ENCODE data around the gene TNFAIP2. TPM values are rescaled to one million over a fixed set of nuclear protein-coding genes. Genes with fewer than 3 reads are reported as not detected.

The TNFAIP2 gene
- total RNA-seq, 2 experiments from 2014 or later = not detected

DNA sequence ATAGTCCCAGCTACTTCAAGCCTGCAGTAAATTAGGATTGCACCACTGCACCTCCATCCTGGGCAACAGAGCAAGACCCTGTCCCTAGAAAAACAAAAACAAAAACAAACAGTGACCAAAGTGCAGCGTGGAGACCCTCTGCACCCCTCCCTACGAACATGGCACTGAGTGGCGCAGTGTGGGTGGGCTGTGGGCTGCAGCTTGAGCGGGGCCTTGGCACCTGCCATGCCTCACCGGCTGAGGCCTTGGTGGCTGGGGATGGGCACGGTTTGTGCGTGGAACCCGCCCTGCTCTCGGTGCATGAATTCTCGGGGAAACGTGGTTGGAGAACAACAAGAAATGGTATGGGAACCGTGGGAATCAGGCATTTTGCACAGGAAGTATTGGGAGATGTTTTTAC, 60.8 kb downstream of the TNFAIP2 start:
- Histone ChIP-seq H3K27ac (ENCODE audit: low read depth, low read length, poor library complexity, severe bottlenecking) (no peak overlapping the region), H3K4me3 (ENCODE audit: low read depth, low read length, poor library complexity, severe bottlenecking) (no peak overlapping the region), H3K4me2 (ENCODE audit: low read length) (no peak overlapping the region), H4K20me1 (ENCODE audit: insufficient read depth, low read length) (no peaks in the 10 kb centered on the region), H2AFZ (ENCODE audit: low read length) (no peak overlapping the region), H3K36me3 (ENCODE audit: insufficient read depth, low read length) (no peaks in the 10 kb centered on the region), H3K9me2 (ENCODE audit: insufficient read depth, low read length) (no peaks in the 10 kb centered on the region), H3K9me3 (ENCODE audit: low read length) (no peaks in the 10 kb centered on the region), H3K4me1 (ENCODE audit: insufficient read depth, low read length, poor library complexity, severe bottlenecking) (no peaks in the 10 kb centered on the region), H3K79me2 (ENCODE audit: insufficient read depth, low read depth, low read length) (no peaks in the 10 kb centered on the region)
- ChIA-PET POLR2A (no interaction called here), CTCF (ENCODE audit: unreplicated experiment) (interaction anchor here (1.5 kb wide), 1 partner anchor 79 kb away, joined by 6 read pairs; no protein-coding TSS in a partner anchor)
- DNase-seq (ENCODE audit: low spot score) = no peak
- TF ChIP-seq, protein P1, sequence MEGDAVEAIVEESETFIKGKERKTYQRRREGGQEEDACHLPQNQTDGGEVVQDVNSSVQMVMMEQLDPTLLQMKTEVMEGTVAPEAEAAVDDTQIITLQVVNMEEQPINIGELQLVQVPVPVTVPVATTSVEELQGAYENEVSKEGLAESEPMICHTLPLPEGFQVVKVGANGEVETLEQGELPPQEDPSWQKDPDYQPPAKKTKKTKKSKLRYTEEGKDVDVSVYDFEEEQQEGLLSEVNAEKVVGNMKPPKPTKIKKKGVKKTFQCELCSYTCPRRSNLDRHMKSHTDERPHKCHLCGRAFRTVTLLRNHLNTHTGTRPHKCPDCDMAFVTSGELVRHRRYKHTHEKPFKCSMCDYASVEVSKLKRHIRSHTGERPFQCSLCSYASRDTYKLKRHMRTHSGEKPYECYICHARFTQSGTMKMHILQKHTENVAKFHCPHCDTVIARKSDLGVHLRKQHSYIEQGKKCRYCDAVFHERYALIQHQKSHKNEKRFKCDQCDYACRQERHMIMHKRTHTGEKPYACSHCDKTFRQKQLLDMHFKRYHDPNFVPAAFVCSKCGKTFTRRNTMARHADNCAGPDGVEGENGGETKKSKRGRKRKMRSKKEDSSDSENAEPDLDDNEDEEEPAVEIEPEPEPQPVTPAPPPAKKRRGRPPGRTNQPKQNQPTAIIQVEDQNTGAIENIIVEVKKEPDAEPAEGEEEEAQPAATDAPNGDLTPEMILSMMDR (conservative IDR thresholded peaks at IDR 0.05; ENCODE audit: low read length) = no peak
- BruUV-seq (replicated peaks) = no TSS peak
- intact Hi-C loops (cut with micrococcal nuclease; ENCODE audit: unreplicated experiment) = loop anchor here (1.0 to 10.0 kb wide), 3 partner anchors 43 to 111 kb away; no protein-coding TSS in a partner anchor

DNA sequence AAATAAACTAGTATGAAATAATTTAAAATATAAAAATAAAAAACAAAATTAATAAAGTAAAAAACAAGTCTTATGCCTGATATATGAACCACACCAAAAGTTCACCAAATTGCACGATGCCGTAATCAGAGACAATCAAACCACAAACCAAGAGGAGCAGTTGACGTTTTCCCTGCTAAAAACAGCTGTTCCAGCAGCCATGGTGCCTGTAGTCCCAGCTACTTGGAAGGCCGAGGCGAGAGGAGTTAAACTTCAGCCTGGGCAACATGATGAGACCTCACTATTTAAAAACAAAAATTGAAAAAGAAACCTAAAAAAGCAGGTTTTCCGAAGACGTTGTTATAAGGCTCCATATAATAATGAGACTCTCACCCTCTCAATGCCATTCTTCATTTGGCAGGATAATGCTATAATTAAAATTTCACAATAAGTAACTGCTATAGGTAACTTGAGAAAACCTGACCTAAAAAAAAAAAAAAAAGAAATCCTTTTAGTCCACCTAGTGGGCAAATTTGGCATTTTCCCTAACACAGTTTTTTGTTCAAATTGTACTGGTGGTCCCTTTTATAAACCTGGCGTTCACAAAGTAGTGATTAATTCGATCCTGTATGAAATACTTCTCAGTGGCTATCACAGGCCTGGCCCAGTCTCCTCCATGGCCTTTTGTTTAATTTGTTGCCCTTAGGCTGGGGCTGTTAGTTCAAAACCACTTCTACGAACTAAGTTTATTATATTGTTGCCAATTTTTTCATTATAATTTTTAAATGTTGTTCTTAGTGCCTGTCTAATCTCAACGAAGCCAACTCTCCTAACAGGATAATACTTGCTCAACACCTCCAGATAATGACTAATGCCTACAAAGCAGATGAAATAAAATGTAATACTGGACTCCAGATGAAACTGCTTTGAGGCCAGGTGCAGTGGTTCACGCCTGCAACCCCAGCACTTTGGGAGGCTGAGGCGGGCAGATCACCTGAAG, 62.1 kb downstream of the TNFAIP2 start:
- peak; percentile 62 for DNase-seq (ENCODE audit: low spot score)
- Histone ChIP-seq H3K4me3 (ENCODE audit: low read depth, low read length, poor library complexity, severe bottlenecking) (no peak overlapping the region), H3K9me2 (ENCODE audit: insufficient read depth, low read length) (no peaks in the 10 kb centered on the region), H3K4me1 (ENCODE audit: insufficient read depth, low read length, poor library complexity, severe bottlenecking) (no peaks in the 10 kb centered on the region), H3K27ac (ENCODE audit: low read depth, low read length, poor library complexity, severe bottlenecking) (no peak overlapping the region), H3K9me3 (ENCODE audit: low read length) (no peaks in the 10 kb centered on the region), H2AFZ (ENCODE audit: low read length) (no peak overlapping the region), H4K20me1 (ENCODE audit: insufficient read depth, low read length) (no peaks in the 10 kb centered on the region), H3K4me2 (ENCODE audit: low read length) (no peak overlapping the region), H3K36me3 (ENCODE audit: insufficient read depth, low read length) (no peaks in the 10 kb centered on the region), H3K79me2 (ENCODE audit: insufficient read depth, low read depth, low read length) (no peaks in the 10 kb centered on the region)
- ChIA-PET CTCF (ENCODE audit: unreplicated experiment) (interaction anchor here (1.5 kb wide), 1 partner anchor 80 kb away, joined by 6 read pairs; no protein-coding TSS in a partner anchor), POLR2A (interaction anchor here (0.7 kb wide), 1 partner anchor 121 kb away, joined by 4 read pairs; no protein-coding TSS in a partner anchor)
- no peak for TF ChIP-seq EZH2phosphoT487 (IDR thresholded peaks at IDR 0.05; ENCODE audit: borderline replicate concordance, low read depth, low read length)
- TF ChIP-seq, protein P1 (conservative IDR thresholded peaks at IDR 0.05; ENCODE audit: low read length) = peak; percentile 85
- intact Hi-C loops (cut with micrococcal nuclease; ENCODE audit: unreplicated experiment) = loop anchor here (1.0 to 10.0 kb wide), 3 partner anchors 45 to 109 kb away; no protein-coding TSS in a partner anchor
- no TSS peak for BruUV-seq (replicated peaks)
